ENCODE data around the gene CASK.

CASK gene

DNA sequence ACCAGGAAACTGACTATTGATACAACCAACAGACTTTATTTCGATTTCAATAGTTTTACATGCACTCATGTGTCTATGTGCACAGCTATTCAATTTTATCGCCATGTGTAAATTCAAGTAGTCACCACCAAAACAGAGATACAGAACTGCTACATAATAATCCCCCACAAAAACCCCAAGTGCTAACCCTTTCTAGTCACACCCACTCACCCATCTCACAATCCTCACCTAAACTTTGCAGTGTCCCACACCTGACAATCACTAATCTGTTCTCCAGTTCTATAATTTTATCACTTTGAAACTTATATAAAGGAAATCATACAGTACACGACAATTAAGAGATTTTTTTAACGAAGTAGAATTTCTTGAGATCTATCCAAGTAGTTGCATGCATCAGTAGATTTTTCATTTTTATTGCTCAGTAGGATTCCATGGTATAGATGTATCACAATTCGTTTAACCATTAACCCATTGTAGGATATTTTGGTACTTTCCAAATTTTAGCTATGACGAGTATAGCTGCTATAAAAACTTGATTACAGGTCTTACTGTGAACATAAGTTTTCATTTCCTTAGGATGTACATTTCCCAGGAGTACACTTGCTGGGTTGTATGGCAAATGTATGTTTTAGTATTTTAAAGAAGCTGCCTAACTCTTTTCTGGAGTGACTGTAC, 85.9 kb downstream of the CASK start:
- Histone ChIP-seq H3K27ac (no peak overlapping the region), H3K4me3 (ENCODE audit: low read depth, low read length) (no peak overlapping the region), H3K27me3 (ENCODE audit: insufficient read depth, low read depth, severe bottlenecking) (no peaks in the 10 kb centered on the region), H3K36me3 (no peaks in the 10 kb centered on the region), H3K9me3 (ENCODE audit: severe bottlenecking) (no peaks in the 10 kb centered on the region)
- TF ChIP-seq, protein P1, sequence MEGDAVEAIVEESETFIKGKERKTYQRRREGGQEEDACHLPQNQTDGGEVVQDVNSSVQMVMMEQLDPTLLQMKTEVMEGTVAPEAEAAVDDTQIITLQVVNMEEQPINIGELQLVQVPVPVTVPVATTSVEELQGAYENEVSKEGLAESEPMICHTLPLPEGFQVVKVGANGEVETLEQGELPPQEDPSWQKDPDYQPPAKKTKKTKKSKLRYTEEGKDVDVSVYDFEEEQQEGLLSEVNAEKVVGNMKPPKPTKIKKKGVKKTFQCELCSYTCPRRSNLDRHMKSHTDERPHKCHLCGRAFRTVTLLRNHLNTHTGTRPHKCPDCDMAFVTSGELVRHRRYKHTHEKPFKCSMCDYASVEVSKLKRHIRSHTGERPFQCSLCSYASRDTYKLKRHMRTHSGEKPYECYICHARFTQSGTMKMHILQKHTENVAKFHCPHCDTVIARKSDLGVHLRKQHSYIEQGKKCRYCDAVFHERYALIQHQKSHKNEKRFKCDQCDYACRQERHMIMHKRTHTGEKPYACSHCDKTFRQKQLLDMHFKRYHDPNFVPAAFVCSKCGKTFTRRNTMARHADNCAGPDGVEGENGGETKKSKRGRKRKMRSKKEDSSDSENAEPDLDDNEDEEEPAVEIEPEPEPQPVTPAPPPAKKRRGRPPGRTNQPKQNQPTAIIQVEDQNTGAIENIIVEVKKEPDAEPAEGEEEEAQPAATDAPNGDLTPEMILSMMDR (IDR thresholded peaks at IDR 0.05; ENCODE audit: low read depth, low read length), result no peak
- DNase-seq, result no peak

DNA sequence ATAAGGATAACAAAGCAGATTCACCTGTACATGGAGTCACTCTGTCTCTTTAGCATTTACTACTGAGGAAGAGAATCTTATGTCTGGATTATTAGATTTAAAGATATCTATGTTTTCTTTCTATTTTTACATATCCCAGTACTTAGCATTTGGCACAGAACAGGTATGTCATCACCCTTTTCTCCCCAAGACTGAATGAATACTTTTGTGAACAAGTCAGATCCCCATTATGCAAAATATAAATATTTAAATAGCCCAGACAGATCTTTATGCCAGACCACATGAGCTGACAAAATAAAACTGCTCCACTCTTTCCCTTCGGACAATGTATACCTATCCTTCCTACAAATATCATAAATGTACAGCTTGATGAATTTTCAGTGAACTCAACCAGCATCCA, 94.5 kb downstream of the CASK start:
- Histone ChIP-seq H3K9me3 (ENCODE audit: severe bottlenecking) (no peaks in the 10 kb centered on the region), H3K27ac (no peak overlapping the region), H3K27me3 (ENCODE audit: insufficient read depth, low read depth, severe bottlenecking) (peaks cover 2% of the 10 kb centered on the region), H3K36me3 (no peaks in the 10 kb centered on the region), H3K4me3 (ENCODE audit: low read depth, low read length) (no peak overlapping the region)
- TF ChIP-seq, protein P1 (IDR thresholded peaks at IDR 0.05; ENCODE audit: low read depth, low read length), result no peak
- DNase-seq, result no peak

DNA sequence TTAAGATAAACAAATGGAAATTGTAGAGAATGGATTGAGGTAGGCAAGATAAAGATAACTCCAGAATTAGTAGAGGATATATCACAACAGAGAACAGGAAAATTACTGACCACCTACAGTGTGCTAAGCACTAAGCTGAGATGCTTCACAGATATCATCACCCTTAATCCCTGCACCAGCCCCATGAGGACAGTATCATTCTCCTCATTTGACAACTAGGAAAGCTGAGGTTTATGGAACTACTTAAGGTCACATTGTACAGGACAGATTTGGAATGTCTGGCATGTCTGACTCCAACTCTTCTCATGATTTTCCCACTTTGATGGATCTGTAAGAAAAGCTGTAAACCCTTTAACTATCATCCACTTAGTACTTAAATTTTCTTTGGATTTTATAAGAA, 95.5 kb downstream of the CASK start:
- no peaks in the 10 kb centered on the region for H3K9me3 ChIP-seq (ENCODE audit: severe bottlenecking)
- H3K36me3 ChIP-seq, result no peaks in the 10 kb centered on the region
- H3K27ac ChIP-seq, result no peak overlapping the region
- peak; percentile 9 for DNase-seq
- H3K27me3 ChIP-seq (ENCODE audit: insufficient read depth, low read depth, severe bottlenecking), result peaks cover 2% of the 10 kb centered on the region
- TF ChIP-seq, protein P1 (IDR thresholded peaks at IDR 0.05; ENCODE audit: low read depth, low read length), result no peak
- H3K4me3 ChIP-seq (ENCODE audit: low read depth, low read length), result no peak overlapping the region

DNA sequence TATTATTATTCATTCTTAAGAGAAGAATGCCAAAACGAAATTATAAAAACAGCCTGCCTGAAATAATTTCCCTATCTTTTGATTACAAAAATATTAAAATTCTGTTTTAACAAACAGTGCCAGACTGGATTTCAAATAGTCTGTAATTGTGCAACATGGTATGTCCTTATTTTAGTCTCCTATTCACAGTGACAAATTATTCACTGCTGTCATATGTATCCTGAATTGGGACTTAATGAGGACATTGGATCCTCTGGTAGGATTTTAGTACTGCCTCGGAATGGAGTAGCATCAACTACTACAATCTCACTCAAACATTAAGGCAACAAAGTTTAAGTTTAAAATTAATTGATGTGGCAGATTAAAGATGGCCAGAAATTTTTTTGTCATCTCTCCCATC, 97.6 kb downstream of the CASK start:
- DNase-seq, result no peak
- Histone ChIP-seq H3K27me3 (ENCODE audit: insufficient read depth, low read depth, severe bottlenecking) (peaks cover 2% of the 10 kb centered on the region), H3K4me3 (ENCODE audit: low read depth, low read length) (no peak overlapping the region), H3K9me3 (ENCODE audit: severe bottlenecking) (no peaks in the 10 kb centered on the region), H3K36me3 (no peaks in the 10 kb centered on the region), H3K27ac (no peak overlapping the region)
- TF ChIP-seq, protein P1 (IDR thresholded peaks at IDR 0.05; ENCODE audit: low read depth, low read length), result no peak

DNA sequence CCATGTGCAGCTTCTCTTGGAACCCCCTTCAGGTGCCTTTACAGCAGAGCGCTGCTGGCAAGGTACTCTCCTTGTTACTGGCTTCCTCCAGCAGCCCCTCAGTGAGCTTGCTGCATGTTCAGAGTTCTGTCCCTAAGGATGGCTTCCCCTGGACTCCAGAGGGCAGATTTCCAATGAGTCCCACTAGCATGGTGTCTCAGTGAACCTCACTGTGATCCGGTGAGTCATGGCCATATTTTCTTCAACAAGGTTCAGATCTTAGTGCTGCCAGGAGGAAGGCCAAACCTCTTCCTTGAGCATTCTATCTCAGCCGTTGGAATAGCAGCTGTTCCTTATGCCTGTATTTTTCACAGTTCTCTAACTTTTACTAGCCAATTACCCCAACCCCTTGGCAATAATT, 98.8 kb downstream of the CASK start:
- H3K4me3 ChIP-seq (ENCODE audit: low read depth, low read length), result no peak overlapping the region
- H3K27ac ChIP-seq, result no peak overlapping the region
- TF ChIP-seq, protein P1 (IDR thresholded peaks at IDR 0.05; ENCODE audit: low read depth, low read length), result no peak
- DNase-seq, result no peak
- H3K9me3 ChIP-seq (ENCODE audit: severe bottlenecking), result no peaks in the 10 kb centered on the region
- H3K27me3 ChIP-seq (ENCODE audit: insufficient read depth, low read depth, severe bottlenecking), result peaks cover 2% of the 10 kb centered on the region
- H3K36me3 ChIP-seq, result no peaks in the 10 kb centered on the region

DNA sequence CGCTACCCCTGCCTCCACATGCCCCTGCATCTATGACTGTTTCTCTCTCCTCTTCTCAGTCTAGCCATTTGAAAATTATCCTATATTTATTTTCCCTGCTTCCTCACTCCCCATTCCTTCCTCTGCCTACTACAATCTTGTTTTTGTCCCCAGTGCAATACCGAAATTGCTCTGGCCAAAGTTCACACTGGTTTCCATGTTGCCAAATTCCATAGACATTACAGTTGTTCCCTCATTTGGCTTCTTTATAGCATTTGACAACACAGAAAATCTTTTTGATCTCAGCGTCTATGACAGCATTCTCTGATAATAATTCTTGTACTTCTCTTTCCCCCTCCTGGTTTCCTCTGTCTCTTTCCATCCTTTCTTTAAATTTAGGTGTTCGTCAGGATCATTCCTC, 100.0 kb downstream of the CASK start:
- no peak overlapping the region for H3K27ac ChIP-seq
- no peaks in the 10 kb centered on the region for H3K9me3 ChIP-seq (ENCODE audit: severe bottlenecking)
- TF ChIP-seq, protein P1 (IDR thresholded peaks at IDR 0.05; ENCODE audit: low read depth, low read length), result no peak
- no peaks in the 10 kb centered on the region for H3K36me3 ChIP-seq
- H3K4me3 ChIP-seq (ENCODE audit: low read depth, low read length), result no peak overlapping the region
- DNase-seq, result no peak
- peaks cover 2% of the 10 kb centered on the region for H3K27me3 ChIP-seq (ENCODE audit: insufficient read depth, low read depth, severe bottlenecking)
